Measurements from ENCODE around the gene BEND2. TPM values are rescaled to one million over a fixed set of nuclear protein-coding genes. Genes with fewer than 3 reads are reported as not detected.
"Not testable (repeated sequence)": the region's sequence is repeated elsewhere in the genome, so short reads cannot be mapped to it uniquely, and the experiment has no call there.

Gene BEND2
- not detected in 2 replicates for total RNA-seq (2014; rRNA removed; shearing (Covaris generic))

- H3K27me3 ChIP-seq = no peaks in the 10 kb centered on the region
- H3K27ac ChIP-seq = no peak within 1 kb of the TSS
- H3K4me1 ChIP-seq = no peaks in the 10 kb centered on the region
- no peak within 1 kb of the TSS for H3K4me3 ChIP-seq
- no peaks in the 10 kb centered on the region for H3K36me3 ChIP-seq
- H3K9me3 ChIP-seq (replicated peaks) = no peaks in the 10 kb centered on the region
- no peak for DNase-seq
Observed at GRCh38 chrX:18220786-18221185, at the start of gene BEND2. TSS of gene BEND2 (minus strand) at chrX:18220886. CDS start at chrX:18220750, 136 bp downstream.

GRCh38 chrX:18255059-18255458 is 34.4 kb upstream of the BEND2 start:
- DNase-seq = no peak
- Histone ChIP-seq H3K9me3 (replicated peaks) (no peaks in the 10 kb centered on the region), H3K4me1 (no peaks in the 10 kb centered on the region), H3K4me3 (no peak overlapping the region), H3K27ac (no peak overlapping the region), H3K27me3 (no peaks in the 10 kb centered on the region), H3K36me3 (peaks cover 4% of the 10 kb centered on the region)

DNA sequence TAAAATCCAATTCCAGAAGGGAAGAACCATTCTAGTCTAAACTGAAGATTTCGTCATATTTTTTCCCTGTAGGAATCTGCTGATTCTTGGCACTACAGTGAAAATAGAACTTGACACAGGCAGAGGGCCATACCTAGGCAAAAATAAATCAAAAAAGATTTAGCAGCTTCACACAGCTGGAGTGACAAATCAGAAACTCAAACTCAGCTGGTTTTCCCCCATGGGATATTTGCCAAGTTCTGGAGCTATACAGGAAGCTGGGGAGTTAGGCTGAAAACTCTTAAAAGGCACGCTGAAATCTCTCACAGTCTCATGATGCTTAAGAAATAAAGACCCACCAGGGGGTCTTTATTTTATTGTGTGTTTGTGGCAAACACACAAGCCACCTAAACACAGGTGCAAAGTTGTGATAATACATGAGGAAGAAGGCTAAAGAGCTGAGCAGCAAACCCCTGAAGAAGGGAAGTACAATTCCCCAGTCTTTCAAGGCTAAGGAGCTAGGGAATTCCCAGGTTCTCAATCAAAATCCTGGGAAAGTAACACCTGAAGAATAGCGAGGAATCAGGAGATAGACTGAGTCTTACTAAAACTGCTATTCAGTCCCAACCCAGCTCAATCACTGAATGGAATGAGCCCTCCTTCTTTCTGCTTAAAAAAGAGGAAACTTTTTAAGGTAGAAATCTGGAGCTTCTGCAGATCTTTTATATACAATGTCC is 32.1 kb upstream of the BEND2 start:
- peaks cover 6% of the 10 kb centered on the region for H3K36me3 ChIP-seq
- no peak for DNase-seq
- H3K4me1 ChIP-seq = no peaks in the 10 kb centered on the region
- no peaks in the 10 kb centered on the region for H3K9me3 ChIP-seq (replicated peaks)
- H3K27me3 ChIP-seq = no peaks in the 10 kb centered on the region
- H3K4me3 ChIP-seq = no peak overlapping the region
- H3K27ac ChIP-seq = no peak overlapping the region

DNA sequence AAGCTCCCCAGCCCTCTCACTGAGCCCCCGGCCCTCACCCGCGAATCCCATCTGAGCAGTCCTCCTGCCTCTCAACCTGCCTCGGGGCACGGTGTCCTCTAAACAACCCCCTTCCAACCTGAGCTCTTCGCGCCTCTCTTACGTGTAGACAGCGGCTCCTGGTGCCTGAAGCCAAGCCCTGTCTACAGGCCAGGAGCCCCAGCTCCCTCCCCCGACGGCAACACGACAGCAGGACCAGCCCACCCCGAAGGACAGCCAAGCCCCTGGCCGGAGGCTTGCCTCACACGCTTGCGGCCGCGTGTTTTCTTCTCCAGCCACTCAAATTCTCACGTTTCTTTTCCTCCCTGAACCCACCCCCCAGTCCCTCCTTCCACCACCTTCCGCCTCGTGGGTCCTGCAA is 9.0 kb upstream of the BEND2 start:
- H3K4me3 ChIP-seq; H3K36me3 ChIP-seq; DNase-seq; H3K9me3 ChIP-seq (replicated peaks); H3K27me3 ChIP-seq; H3K27ac ChIP-seq; H3K4me1 ChIP-seq: not testable (repeated sequence)

DNA sequence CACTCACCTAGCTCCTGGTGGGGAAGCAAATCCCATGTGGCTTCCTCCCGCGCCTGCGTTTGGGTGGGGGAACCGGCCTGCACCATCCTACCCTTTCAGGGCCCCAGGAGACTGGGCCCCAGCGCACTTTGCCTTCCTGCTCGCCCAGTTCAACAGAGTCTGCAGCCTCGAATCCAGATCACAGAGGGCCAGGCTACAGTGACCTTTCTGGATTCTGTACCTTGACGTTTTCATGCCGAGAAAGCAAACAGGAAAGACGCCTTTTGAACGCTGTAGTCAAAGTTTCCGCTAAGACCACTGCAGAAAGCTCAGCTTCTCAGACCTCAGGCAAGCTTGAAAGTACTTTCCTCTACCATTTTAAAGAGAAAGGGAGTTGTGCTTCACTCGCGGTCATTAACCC is 7.4 kb upstream of the BEND2 start:
- Histone ChIP-seq H3K9me3 (replicated peaks) (no peaks in the 10 kb centered on the region), H3K4me3 (no peak overlapping the region), H3K27ac (no peak overlapping the region), H3K4me1 (no peaks in the 10 kb centered on the region), H3K27me3 (no peaks in the 10 kb centered on the region), H3K36me3 (no peaks in the 10 kb centered on the region)
- DNase-seq = no peak

DNA sequence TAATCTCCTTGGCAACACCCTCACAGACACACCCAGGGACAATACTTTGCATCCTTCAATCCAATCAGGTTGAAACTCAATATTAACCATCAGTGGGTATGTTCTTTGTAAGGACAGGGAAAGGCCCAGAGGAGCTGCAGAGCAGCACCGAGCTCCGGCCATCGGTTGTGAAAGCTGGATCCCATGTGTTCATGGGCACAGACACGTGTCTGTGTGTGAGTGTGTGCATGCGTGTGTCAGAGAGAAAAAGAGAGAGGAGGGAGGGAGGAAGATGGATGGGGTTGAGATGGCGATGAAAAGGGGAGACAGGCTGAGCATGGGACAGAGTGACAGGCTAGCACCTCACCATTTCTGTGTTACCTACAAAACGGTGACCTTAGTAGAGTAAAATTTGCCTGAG is 6.8 kb upstream of the BEND2 start:
- Histone ChIP-seq H3K9me3 (replicated peaks) (no peaks in the 10 kb centered on the region), H3K4me1 (no peaks in the 10 kb centered on the region), H3K27me3 (no peaks in the 10 kb centered on the region)

DNA sequence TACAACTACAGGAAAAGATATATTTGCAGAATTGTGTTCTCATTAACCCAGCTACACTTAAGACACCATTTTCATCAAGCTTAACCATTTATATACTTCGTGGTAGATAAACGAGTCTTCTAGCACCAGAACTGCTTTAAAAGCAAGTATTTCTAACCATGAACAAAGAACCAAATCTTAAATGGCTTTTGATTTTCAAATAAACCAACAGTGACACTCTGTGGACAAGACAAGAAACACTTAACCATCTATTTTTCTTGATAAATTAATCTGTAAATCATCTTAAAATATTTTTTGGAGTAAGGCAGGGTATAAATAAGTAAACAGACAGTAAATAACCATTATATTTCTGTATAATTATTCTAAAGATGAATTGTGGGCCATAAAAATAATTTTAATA is 10.2 kb downstream of the BEND2 start:
- H3K36me3 ChIP-seq = no peaks in the 10 kb centered on the region
- no peaks in the 10 kb centered on the region for H3K9me3 ChIP-seq (replicated peaks)
- no peak overlapping the region for H3K4me3 ChIP-seq
- no peaks in the 10 kb centered on the region for H3K27me3 ChIP-seq
- H3K4me1 ChIP-seq = no peaks in the 10 kb centered on the region
- DNase-seq = peak in 1 of 2 experiments; percentile 13
- H3K27ac ChIP-seq = no peak overlapping the region

More for the DNA sequence above, 6.8 kb upstream of the BEND2 start:
- no peaks in the 10 kb centered on the region for H3K36me3 ChIP-seq
- no peak overlapping the region for H3K27ac ChIP-seq
- no peak overlapping the region for H3K4me3 ChIP-seq
- DNase-seq = no peak

DNA sequence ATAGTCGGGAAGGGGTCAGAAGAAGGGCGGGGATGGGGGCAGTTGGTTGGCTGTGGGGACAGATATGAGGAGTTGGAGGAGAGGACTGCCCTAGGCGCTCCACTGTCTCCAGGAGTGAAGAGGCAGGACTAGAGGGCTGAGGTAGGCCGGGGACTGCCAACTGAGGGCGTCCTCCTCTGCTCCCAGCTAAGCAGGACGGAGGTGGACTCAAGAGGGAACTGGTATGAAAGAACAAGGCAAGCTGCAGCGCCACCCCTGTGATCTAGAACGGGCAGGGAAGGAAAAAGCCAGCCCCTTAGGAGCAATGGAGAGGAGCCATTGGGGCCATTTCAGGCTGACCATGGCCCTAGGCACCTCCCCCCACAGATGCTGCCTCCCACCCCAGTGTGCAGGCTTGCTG is 14.0 kb downstream of the BEND2 start:
- Histone ChIP-seq H3K36me3 (no peaks in the 10 kb centered on the region), H3K4me3 (no peak overlapping the region), H3K9me3 (replicated peaks) (no peaks in the 10 kb centered on the region), H3K27me3 (peaks cover 5% of the 10 kb centered on the region; the same call in 1 of the 2 replicates), H3K27ac (no peak overlapping the region), H3K4me1 (no peaks in the 10 kb centered on the region)
- no peak for DNase-seq

DNA sequence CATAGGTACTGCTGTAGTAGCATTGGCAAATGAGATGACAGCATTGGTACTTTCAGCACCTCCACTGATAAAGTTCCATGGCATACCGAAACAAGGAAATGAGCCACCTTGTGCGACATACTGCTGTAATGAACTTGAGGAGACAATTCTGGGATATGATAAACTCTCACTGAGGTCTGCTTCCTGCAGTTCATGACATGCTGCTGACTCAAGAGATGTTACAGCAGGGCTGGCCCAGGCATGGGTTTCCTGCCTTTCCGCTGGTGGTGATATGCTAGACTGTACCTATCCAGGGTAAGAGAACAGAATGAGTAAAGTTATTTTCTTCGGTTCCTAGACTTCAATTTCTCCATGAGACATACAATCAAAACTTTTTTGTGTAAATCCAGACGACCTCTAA is 17.1 kb downstream of the BEND2 start:
- H3K27me3 ChIP-seq = peaks cover 5% of the 10 kb centered on the region; the same call in 1 of the 2 replicates
- no peak for DNase-seq
- H3K36me3 ChIP-seq = no peaks in the 10 kb centered on the region
- H3K9me3 ChIP-seq (replicated peaks) = no peaks in the 10 kb centered on the region
- H3K4me1 ChIP-seq = no peaks in the 10 kb centered on the region
- no peak overlapping the region for H3K4me3 ChIP-seq
- no peak overlapping the region for H3K27ac ChIP-seq

DNA sequence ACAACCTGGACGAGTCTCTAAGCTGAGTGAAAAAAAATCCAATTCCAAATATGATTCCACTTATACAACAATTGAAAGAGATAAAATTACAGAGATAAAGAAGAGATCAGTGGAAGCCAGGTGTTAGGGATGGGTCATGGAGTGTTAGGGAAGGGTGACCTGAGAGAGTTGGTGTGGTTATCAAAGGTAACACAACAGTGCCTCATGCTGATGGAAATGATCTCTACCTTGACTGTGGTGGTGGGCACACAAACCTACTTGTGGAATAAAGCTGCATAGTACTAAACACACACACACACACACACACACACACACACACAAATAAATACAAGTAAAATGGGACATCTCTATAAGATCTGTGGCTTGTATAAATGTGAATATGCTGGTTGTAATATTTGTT is 26.0 kb downstream of the BEND2 start:
- H3K27ac ChIP-seq = no peak overlapping the region
- H3K9me3 ChIP-seq (replicated peaks) = no peaks in the 10 kb centered on the region
- no peak overlapping the region for H3K4me3 ChIP-seq
- DNase-seq = no peak
- no peaks in the 10 kb centered on the region for H3K4me1 ChIP-seq
- H3K36me3 ChIP-seq = no peaks in the 10 kb centered on the region
- H3K27me3 ChIP-seq = no peaks in the 10 kb centered on the region

- no peak overlapping the region for H3K4me3 ChIP-seq
- no peaks in the 10 kb centered on the region for H3K36me3 ChIP-seq
- no peak for DNase-seq
- no peaks in the 10 kb centered on the region for H3K27me3 ChIP-seq
- H3K4me1 ChIP-seq = no peaks in the 10 kb centered on the region
- no peaks in the 10 kb centered on the region for H3K9me3 ChIP-seq (replicated peaks)
- no peak overlapping the region for H3K27ac ChIP-seq
Observed at GRCh38 chrX:18179446-18179845, 41.2 kb downstream of the BEND2 start.

GRCh38 chrX:18174971-18175370 is 45.7 kb downstream of the BEND2 start:
- no peaks in the 10 kb centered on the region for H3K9me3 ChIP-seq (replicated peaks)
- H3K4me1 ChIP-seq = no peaks in the 10 kb centered on the region
- no peak overlapping the region for H3K27ac ChIP-seq
- no peak overlapping the region for H3K4me3 ChIP-seq
- no peak for DNase-seq
- H3K27me3 ChIP-seq = no peaks in the 10 kb centered on the region; the same call in 1 of the 2 replicates
- no peaks in the 10 kb centered on the region for H3K36me3 ChIP-seq

DNA sequence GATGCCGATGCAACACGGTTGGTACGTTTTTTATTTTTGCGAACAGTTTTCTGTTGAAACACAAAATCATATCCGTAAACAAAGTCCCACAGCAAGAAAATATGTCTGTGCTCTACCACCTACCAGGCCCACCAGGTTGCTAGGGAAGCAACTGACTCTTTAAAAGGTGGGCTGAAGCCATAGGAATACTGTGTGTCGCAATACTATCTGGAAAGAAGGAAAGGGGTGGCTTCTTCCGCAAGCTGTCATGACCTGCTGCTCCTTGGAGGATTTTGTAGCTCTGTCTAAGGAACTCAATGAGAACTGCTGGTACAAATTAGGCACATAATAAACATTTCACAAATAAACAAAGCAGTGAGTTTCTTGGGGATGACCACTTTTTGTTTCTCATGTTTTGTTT is 46.5 kb downstream of the BEND2 start:
- Histone ChIP-seq H3K27ac (no peak overlapping the region), H3K36me3 (no peaks in the 10 kb centered on the region), H3K27me3 (no peaks in the 10 kb centered on the region; the same call in 1 of the 2 replicates), H3K4me1 (no peaks in the 10 kb centered on the region), H3K4me3 (no peak overlapping the region), H3K9me3 (replicated peaks) (no peaks in the 10 kb centered on the region)
- DNase-seq = no peak

DNA sequence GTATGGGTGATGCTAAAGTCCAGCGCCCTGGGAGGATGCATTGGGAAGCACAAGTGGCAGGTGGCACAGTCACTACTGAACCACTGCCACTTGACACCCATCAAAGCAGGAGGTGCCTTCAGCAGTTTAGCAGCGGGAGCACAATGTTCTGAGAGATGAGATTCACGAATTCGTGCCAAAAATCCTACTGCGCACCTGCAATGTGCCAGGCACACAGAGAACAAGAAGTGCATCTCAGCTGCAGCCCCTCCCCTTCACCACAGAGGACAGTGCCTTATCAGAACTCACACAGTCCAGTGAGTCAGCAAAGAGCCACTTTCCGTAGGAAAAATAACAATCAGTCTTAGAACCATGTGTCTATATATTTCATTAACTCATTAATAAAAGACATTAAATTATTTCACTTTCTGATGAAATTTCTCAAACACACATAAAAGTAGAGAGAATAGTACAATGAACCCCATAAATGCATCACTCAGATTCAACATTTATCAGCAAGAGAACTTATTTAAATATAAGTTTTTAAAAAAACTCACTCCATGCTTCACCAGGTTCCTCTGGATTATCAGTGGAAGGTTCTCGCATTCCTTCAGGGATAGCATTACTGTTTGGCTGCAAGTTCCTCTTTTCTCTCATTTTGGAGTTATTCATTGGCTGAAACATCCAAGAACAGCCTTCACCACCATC is 47.0 kb downstream of the BEND2 start:
- no peak for DNase-seq
- no peak overlapping the region for H3K27ac ChIP-seq
- H3K27me3 ChIP-seq = no peaks in the 10 kb centered on the region; the same call in 1 of the 2 replicates
- no peaks in the 10 kb centered on the region for H3K9me3 ChIP-seq (replicated peaks)
- no peak overlapping the region for H3K4me3 ChIP-seq
- no peaks in the 10 kb centered on the region for H3K4me1 ChIP-seq
- H3K36me3 ChIP-seq = no peaks in the 10 kb centered on the region

DNA sequence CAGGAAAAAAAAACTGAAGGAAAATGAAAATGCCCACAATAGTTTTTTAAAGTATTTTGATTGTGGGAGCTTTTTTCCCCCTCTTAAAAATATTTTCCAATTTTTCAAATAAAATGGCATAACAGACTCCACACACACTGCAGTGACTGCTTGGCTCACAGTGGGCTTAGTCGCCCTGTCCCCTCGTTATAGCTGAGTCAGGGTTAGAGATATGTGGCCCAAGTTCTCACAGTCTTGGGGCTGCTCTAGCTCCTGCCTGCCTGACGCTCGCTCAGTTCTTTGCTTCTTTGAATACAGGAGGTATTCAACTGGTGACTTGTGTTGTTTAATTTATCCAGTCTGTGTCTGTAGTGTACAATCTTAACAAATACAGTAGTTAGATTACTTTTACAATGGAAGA is 47.7 kb downstream of the BEND2 start:
- no peaks in the 10 kb centered on the region for H3K9me3 ChIP-seq (replicated peaks)
- H3K27ac ChIP-seq = no peak overlapping the region
- no peaks in the 10 kb centered on the region; the same call in 1 of the 2 replicates for H3K27me3 ChIP-seq
- no peaks in the 10 kb centered on the region for H3K36me3 ChIP-seq
- no peak for DNase-seq
- no peak overlapping the region for H3K4me3 ChIP-seq
- no peaks in the 10 kb centered on the region for H3K4me1 ChIP-seq

Data from SJCRH30 (cell line).